WTC11 (cell line): Measurements from ENCODE around the gene ZNF598. TPM values are rescaled to one million over a fixed set of nuclear protein-coding genes. Genes with fewer than 3 reads are reported as not detected.

Source experiments
- ATAC-seq: fragments of 200-7000 bp; cut with Tn5 transposase; 2 replicates; pipeline ENCODE4 v1.10.0; 2021; ENCODE audit warnings: mild to moderate bottlenecking, moderate library complexity
- CTCF ChIA-PET: fragments of 300-600 bp; sonication (Branson Sonifier 250); formaldehyde crosslinking; loops from one replicate; lab custom pipeline; 2021; ENCODE audit warnings: antibody characterized with exemption; lab: Charles Lee
- POLR2A ChIA-PET: fragments of 350-600 bp; sonication (Branson Sonifier 250); formaldehyde crosslinking; loops from one replicate; lab custom pipeline; 2021; ENCODE audit warnings: antibody characterized with exemption; lab: Charles Lee
- DNase-seq: peaks from one replicate; pipeline ENCODE4 v3.0.0; 2021; ENCODE audit warnings: low spot score
- H3K27ac Mint-ChIP-seq: 2 replicates; pipeline ENCODE4 v1.8.0; 2021; ENCODE audit warnings: mixed read lengths
- H3K27me3 Mint-ChIP-seq: 2 replicates; pipeline ENCODE4 v1.8.0; 2021; ENCODE audit warnings: low read depth, mild to moderate bottlenecking, moderate library complexity, mixed read lengths
- H3K36me3 Mint-ChIP-seq: 2 replicates; pipeline ENCODE4 v1.8.0; 2021; ENCODE audit warnings: mixed read lengths
- H3K4me1 Mint-ChIP-seq: 2 replicates; pipeline ENCODE4 v1.8.0; 2022; ENCODE audit warnings: mixed read lengths
- H3K4me3 Mint-ChIP-seq: 2 replicates; pipeline ENCODE4 v1.8.0; 2021; ENCODE audit warnings: mild to moderate bottlenecking, moderate library complexity, mixed read lengths
- H3K9me3 Mint-ChIP-seq: 2 replicates; pipeline ENCODE4 v1.8.0; 2021; ENCODE audit warnings: mixed read lengths
- E2F5 ChIP-seq: sonication (generic); formaldehyde crosslinking; IDR thresholded peaks from 2 replicates; pipeline ENCODE4 v1.8.1; 2022; ENCODE audit warnings: mild to moderate bottlenecking, moderate library complexity, missing genetic modification reagents
- EMX1 ChIP-seq: fragments of 250-450 bp; sonication (Bioruptor Pico); IDR thresholded peaks from 2 replicates; pipeline ENCODE4 v1.8.0; 2021; ENCODE audit warnings: mild to moderate bottlenecking
- ESRRA ChIP-seq: sonication (generic); formaldehyde crosslinking; IDR thresholded peaks from 2 replicates; pipeline ENCODE4 v1.8.1; 2022; ENCODE audit warnings: mild to moderate bottlenecking, missing genetic modification reagents, borderline replicate concordance
- FOXJ3 ChIP-seq: sonication (generic); formaldehyde crosslinking; IDR thresholded peaks from 2 replicates; pipeline ENCODE4 v1.9.0; 2021; ENCODE audit warnings: missing genetic modification reagents, mild to moderate bottlenecking, borderline replicate concordance
- GABPB1 ChIP-seq: sonication (generic); formaldehyde crosslinking; IDR thresholded peaks from 2 replicates; pipeline ENCODE4 v1.8.1; 2023; ENCODE audit warnings: mild to moderate bottlenecking, missing genetic modification reagents
- GRHL2 ChIP-seq: fragments of 250-450 bp; sonication (Bioruptor Pico); IDR thresholded peaks from 2 replicates; pipeline ENCODE4 v1.8.0; 2022; ENCODE audit warnings: mild to moderate bottlenecking, moderate library complexity; ENCODE audit not compliant: insufficient replicate concordance, severe bottlenecking
- MYBL2 ChIP-seq: sonication (generic); formaldehyde crosslinking; IDR thresholded peaks from 2 replicates; pipeline ENCODE4 v1.8.1; 2023; ENCODE audit warnings: mild to moderate bottlenecking, moderate library complexity, missing genetic modification reagents
- NFATC4 ChIP-seq: fragments of 250-450 bp; sonication (Bioruptor Pico); IDR thresholded peaks from 2 replicates; pipeline ENCODE4 v1.9.0; 2021; ENCODE audit warnings: mild to moderate bottlenecking
- NR2C2 ChIP-seq: sonication (generic); formaldehyde crosslinking; IDR thresholded peaks from 2 replicates; pipeline ENCODE4 v1.8.0; 2022; ENCODE audit warnings: mild to moderate bottlenecking, missing genetic modification reagents
- RELA ChIP-seq: sonication (generic); formaldehyde crosslinking; IDR thresholded peaks from 2 replicates; pipeline ENCODE4 v1.8.1; 2022; ENCODE audit warnings: missing genetic modification reagents, mild to moderate bottlenecking, borderline replicate concordance
- TP53 ChIP-seq: sonication (generic); formaldehyde crosslinking; IDR thresholded peaks from 2 replicates; pipeline ENCODE4 v1.8.1; 2023; ENCODE audit warnings: mild to moderate bottlenecking, missing genetic modification reagents
- ZBTB21 ChIP-seq: sonication (generic); formaldehyde crosslinking; IDR thresholded peaks from 2 replicates; pipeline ENCODE4 v1.8.1; 2023; ENCODE audit warnings: mild to moderate bottlenecking, missing genetic modification reagents, borderline replicate concordance
- ZBTB43 ChIP-seq: sonication (generic); formaldehyde crosslinking; IDR thresholded peaks from 2 replicates; pipeline ENCODE4 v1.8.1; 2023; ENCODE audit warnings: mild to moderate bottlenecking, missing genetic modification reagents
- ZMAT4 ChIP-seq: fragments of 250-450 bp; sonication (Bioruptor Pico); IDR thresholded peaks from 2 replicates; pipeline ENCODE4 v1.9.0; 2021; ENCODE audit warnings: mild to moderate bottlenecking
- ZNF416 ChIP-seq: fragments of 250-450 bp; sonication (Bioruptor Pico); IDR thresholded peaks from 2 replicates; pipeline ENCODE4 v1.9.0; 2021; ENCODE audit warnings: mild to moderate bottlenecking, inconsistent platforms
- ZNF425 ChIP-seq: fragments of 250-450 bp; sonication (Bioruptor Pico); conservative IDR thresholded peaks from 2 replicates; pipeline ENCODE4 v1.9.0; 2021; ENCODE audit warnings: mild to moderate bottlenecking
- ZNF671 ChIP-seq: fragments of 250-450 bp; sonication (Bioruptor Pico); IDR thresholded peaks from 2 replicates; pipeline ENCODE4 v1.8.0; 2021; ENCODE audit warnings: mild to moderate bottlenecking
- total RNA-seq: library from RNA; stranded (reverse); gene quantifications from 3 replicates; pipeline ENCODE4 v1.2.3, GENCODE V29; 2021
- TF ChIP-seq, protein P1 (sequence below): sonication (generic); formaldehyde crosslinking; IDR thresholded peaks from 2 replicates; pipeline ENCODE4 v1.8.0; 2022; ENCODE audit warnings: mild to moderate bottlenecking, missing genetic modification reagents
- TF ChIP-seq, protein P2 (sequence below): sonication (generic); formaldehyde crosslinking; IDR thresholded peaks from 2 replicates; pipeline ENCODE4 v1.8.0; 2023; ENCODE audit warnings: mild to moderate bottlenecking, missing genetic modification reagents
- TF ChIP-seq, protein P3 (sequence below): sonication (generic); formaldehyde crosslinking; IDR thresholded peaks from 2 replicates; pipeline ENCODE4 v1.8.0; 2022; ENCODE audit warnings: missing genetic modification reagents

The ZNF598 gene
- total RNA-seq, 1 experiment from 2014 or later = 66.4 TPM

DNA sequence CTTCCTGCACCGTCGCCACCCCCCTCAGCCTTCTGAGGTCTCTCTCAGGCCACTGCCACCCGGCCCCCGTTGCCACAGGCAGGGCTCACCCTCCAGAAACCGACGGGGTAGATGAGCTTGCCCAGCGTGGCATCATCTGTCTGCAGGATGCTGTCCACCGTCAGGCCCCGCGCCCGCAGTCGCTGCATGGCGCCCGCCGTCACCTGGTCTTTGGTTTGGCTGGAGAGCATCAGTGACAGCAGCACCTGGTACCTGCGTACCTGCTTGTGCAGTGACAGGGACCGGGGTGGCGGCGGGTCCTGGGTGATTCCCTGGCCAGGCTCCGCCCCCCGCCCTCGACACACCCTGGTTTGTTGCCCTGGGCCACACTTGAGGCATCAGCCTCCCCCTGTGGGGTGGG is 34.9 kb upstream of the ZNF598 start:
- ChIA-PET POLR2A (no interaction called here), CTCF (interaction anchor here (0.6 to 0.8 kb wide), 2 partner anchors 46 to 338 kb away, joined by 3 to 5 read pairs; no protein-coding TSS in a partner anchor)
- Mint-ChIP-seq H3K9me3 (no peaks in the 10 kb centered on the region), H3K4me3 (no peak overlapping the region), H3K27ac (no peak overlapping the region), H3K4me1 (peaks cover 10% of the 10 kb centered on the region), H3K36me3 (no peaks in the 10 kb centered on the region; the same call in 1 of the 2 replicates), H3K27me3 (no peaks in the 10 kb centered on the region)
- DNase-seq (no peak), ATAC-seq (no peak)
- TF ChIP-seq ZMAT4 (no peak), EMX1 (CRISPR knock-in tag) (no peak), GABPB1 (CRISPR knock-in tag) (no peak), ZNF671 (CRISPR knock-in tag) (no peak), NR2C2 (CRISPR knock-in tag) (no peak), FOXJ3 (no peak), MYBL2 (CRISPR knock-in tag) (no peak), E2F5 (no peak), TP53 (CRISPR knock-in tag) (no peak), GRHL2 (CRISPR knock-in tag) (no peak), NFATC4 (CRISPR knock-in tag) (no peak), ZBTB21 (CRISPR knock-in tag) (no peak)
- TF ChIP-seq, protein P1, sequence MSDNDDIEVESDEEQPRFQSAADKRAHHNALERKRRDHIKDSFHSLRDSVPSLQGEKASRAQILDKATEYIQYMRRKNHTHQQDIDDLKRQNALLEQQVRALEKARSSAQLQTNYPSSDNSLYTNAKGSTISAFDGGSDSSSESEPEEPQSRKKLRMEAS (CRISPR knock-in tag) = no peak
- TF ChIP-seq, protein P2, sequence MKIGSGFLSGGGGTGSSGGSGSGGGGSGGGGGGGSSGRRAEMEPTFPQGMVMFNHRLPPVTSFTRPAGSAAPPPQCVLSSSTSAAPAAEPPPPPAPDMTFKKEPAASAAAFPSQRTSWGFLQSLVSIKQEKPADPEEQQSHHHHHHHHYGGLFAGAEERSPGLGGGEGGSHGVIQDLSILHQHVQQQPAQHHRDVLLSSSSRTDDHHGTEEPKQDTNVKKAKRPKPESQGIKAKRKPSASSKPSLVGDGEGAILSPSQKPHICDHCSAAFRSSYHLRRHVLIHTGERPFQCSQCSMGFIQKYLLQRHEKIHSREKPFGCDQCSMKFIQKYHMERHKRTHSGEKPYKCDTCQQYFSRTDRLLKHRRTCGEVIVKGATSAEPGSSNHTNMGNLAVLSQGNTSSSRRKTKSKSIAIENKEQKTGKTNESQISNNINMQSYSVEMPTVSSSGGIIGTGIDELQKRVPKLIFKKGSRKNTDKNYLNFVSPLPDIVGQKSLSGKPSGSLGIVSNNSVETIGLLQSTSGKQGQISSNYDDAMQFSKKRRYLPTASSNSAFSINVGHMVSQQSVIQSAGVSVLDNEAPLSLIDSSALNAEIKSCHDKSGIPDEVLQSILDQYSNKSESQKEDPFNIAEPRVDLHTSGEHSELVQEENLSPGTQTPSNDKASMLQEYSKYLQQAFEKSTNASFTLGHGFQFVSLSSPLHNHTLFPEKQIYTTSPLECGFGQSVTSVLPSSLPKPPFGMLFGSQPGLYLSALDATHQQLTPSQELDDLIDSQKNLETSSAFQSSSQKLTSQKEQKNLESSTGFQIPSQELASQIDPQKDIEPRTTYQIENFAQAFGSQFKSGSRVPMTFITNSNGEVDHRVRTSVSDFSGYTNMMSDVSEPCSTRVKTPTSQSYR (CRISPR knock-in tag) = no peak
- TF ChIP-seq, protein P3, sequence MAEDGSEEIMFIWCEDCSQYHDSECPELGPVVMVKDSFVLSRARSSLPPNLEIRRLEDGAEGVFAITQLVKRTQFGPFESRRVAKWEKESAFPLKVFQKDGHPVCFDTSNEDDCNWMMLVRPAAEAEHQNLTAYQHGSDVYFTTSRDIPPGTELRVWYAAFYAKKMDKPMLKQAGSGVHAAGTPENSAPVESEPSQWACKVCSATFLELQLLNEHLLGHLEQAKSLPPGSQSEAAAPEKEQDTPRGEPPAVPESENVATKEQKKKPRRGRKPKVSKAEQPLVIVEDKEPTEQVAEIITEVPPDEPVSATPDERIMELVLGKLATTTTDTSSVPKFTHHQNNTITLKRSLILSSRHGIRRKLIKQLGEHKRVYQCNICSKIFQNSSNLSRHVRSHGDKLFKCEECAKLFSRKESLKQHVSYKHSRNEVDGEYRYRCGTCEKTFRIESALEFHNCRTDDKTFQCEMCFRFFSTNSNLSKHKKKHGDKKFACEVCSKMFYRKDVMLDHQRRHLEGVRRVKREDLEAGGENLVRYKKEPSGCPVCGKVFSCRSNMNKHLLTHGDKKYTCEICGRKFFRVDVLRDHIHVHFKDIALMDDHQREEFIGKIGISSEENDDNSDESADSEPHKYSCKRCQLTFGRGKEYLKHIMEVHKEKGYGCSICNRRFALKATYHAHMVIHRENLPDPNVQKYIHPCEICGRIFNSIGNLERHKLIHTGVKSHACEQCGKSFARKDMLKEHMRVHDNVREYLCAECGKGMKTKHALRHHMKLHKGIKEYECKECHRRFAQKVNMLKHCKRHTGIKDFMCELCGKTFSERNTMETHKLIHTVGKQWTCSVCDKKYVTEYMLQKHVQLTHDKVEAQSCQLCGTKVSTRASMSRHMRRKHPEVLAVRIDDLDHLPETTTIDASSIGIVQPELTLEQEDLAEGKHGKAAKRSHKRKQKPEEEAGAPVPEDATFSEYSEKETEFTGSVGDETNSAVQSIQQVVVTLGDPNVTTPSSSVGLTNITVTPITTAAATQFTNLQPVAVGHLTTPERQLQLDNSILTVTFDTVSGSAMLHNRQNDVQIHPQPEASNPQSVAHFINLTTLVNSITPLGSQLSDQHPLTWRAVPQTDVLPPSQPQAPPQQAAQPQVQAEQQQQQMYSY = no peak

GRCh38 chr16:2043667-2044451 is 34.2 kb upstream of the ZNF598 start:
- peaks cover 9% of the 10 kb centered on the region for H3K4me1 Mint-ChIP-seq
- no peak for ATAC-seq
- no peaks in the 10 kb centered on the region for H3K27me3 Mint-ChIP-seq
- H3K4me3 Mint-ChIP-seq = no peak overlapping the region
- H3K36me3 Mint-ChIP-seq = no peaks in the 10 kb centered on the region; the same call in 1 of the 2 replicates
- no peak for TF ChIP-seq ZBTB43 (CRISPR knock-in tag)
- TF ChIP-seq MYBL2 (CRISPR knock-in tag) = no peak
- TF ChIP-seq ZNF425 = no peak
- no peak for TF ChIP-seq TP53 (CRISPR knock-in tag)
- TF ChIP-seq RELA = no peak
- TF ChIP-seq ZNF416 (CRISPR knock-in tag) = no peak
- TF ChIP-seq ESRRA (CRISPR knock-in tag) = no peak
- ChIA-PET CTCF (interaction anchor here (0.7 to 1.3 kb wide), 4 partner anchors 13 to 40 kb away, joined by 3 to 5 read pairs (median 3); no protein-coding TSS in a partner anchor), POLR2A (no interaction called here)
- H3K27ac Mint-ChIP-seq = no peak overlapping the region
- H3K9me3 Mint-ChIP-seq = no peaks in the 10 kb centered on the region
- DNase-seq = no peak
